Stimulated activated CD4-positive, alpha-beta T cell treated with anti-CD3 and anti-CD28 coated beads, Interleukin-2, amount 100 ng/mL, for 48 hours (primary cell): ENCODE results near the gene PLIN5.

Experiments used
- DNase-seq, 2 donors: peaks; one replicate each; pipeline ENCODE4 v3.0.0-alpha.2; 2020

The PLIN5 gene, protein sequence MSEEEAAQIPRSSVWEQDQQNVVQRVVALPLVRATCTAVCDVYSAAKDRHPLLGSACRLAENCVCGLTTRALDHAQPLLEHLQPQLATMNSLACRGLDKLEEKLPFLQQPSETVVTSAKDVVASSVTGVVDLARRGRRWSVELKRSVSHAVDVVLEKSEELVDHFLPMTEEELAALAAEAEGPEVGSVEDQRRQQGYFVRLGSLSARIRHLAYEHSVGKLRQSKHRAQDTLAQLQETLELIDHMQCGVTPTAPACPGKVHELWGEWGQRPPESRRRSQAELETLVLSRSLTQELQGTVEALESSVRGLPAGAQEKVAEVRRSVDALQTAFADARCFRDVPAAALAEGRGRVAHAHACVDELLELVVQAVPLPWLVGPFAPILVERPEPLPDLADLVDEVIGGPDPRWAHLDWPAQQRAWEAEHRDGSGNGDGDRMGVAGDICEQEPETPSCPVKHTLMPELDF

DNA sequence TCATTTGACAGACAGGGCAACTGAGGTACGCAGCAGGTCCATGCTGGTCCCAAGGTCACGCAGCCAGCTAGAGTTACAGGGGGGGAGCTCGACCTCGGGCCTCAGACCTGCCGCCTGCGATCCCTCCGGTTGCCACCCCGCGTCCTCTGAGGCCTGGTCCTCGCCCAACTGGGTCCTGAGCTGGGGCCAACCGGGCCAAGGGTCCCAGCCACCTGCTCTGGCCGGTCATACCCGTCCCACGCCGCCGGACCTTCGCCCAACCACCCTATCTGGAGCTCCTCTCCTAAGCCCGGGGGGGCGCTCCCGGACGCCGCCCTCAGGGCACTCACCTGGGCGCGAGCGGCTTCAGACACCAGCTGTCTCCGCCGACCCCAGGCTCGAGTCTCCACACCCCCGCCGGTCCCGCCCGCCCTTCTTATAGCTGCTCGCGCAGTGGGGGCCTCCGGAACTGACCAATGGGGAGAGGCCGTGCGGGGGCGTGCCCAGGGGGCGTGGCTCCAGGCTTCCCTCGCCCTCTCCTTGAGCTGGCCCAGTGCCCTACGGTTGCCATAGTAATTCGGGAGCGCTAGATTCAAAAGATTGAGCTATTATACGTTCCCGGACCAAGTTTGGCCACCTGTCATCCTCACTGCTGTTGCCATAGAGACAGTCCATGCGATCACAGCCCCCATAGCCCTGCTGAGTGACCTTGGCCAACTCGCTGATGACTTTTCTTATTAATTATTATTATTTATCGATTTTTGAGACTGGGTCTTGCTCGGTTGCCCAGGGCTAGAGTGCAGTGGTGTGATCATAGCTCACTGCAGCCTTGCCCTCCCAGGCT lies at the start of gene PLIN5:
Gene PLIN5, minus strand, starts transcription at position 389 of the 823 bp plus-strand sequence. CDS start 1,150 bp downstream, outside the sequence.
- DNase-seq, result peak; percentile 24 to 30

DNA sequence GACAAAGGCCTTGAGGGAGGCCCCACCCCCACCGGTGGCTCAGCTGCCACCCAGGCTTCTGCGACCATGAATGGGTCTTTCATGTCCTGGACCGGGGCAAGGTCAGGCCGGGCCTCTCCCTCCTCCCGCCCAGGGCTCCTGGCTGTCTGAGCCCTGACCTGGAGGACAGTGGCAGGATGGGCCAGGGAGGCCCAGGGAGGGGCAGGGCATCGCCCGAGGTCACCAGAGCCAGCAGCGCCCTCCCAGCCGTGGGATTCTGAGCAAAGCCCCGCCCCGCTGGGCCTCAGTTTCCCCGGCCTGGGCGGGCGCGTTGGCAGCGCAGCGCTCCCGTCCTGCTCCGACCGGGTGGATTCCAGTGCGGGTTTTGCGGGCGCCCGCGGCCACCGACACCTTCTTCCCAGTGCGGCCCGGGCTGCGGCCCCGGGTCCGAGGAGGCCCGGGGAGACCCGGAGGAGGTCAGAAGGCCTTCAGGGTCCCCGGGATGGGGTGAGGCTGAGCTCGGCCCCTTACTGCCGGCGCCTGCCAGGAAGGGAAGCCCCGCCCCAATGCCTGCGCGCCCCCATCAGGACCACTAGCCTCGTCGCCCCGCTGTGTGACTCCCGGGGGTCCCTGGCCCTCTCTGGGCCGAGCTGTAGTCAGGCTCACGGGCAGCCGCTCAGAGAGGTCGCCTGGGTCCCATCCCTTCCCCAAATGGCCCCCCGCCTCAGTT lies 49.1 kb upstream of the PLIN5 start:
- peak; percentile 26 to 40 for DNase-seq

DNA sequence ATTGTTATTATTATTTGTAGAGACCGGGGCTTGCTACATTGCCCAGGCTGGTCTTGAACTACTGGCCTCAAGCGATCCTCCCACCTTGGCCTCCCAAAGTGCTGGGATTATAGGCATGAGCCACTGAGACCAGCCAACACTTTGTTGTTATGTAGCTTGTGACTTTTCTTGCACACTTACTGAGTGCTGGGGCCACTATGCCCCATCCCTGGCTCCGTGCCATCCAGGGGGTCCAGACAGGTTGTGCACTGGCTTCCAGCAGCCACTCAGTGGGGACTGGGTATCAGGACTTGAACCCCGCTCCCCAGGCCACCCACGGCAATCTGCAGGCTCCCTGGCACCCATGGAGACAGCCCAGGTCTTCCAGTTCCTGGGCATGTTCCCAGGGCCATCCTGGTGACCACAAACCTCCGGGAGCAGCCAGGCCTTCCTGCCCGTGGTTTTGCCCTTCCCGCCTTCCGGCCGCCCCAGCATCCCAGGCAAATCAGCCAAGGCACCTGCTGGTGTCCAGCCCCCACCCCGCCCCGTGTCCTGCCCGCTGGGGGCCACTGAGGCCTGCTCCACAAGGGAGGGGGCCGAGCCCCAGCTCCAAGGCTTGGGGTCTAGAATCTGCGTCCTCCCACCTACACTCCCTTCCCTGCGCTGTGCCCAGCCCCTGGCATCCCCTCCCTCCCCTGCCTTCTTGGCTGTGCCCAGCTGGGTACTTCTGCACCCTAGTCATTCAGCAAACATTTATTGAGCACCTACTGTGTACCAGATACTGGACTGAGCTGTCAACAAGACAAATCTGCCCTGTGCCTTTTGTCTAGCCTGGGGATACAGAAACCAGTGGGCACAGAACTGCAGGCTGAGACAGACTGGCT lies 48.2 kb upstream of the PLIN5 start:
- DNase-seq, result no peak

DNA sequence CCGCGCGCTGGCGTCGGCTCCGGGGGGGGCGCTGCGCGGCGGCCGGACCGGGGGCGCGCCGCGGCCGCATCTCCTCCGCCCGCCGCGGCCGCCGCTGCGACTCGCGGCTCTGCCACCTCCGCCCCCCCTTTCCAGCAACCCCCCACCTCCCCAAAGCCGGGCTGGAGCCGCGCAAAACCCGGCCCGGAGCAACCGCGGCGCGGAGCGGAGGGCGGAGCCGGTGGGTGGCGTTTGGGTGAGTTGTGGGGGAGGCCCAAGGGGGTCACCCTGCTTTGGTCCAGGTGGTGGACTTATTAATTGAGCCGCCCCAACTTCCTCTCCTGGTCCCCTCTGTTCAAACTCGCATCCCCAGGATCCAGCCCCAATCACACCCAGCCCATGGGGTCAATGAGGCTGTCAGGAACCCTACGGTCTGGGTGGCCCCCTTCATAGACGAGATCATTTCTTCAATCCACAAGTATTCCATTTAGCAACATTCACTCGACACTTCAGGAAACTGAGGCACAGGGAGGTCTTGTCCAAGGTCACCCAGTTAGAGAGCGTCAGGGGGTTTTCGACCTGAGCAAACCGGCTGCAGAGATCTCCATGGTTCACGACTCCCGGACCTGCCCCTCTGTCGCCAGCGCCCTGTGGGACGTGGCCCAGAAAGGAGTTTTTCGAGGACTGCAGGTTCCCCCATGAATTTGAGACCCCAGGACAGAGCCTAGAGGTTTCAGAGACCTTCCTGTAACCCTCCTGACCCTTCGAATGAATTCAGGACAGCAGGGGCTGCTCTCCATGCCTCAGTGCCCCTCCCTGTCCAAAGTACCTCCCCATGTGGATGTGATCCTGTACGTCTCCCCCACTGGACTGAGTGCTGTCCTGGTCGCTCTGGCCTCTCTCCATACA lies 46.9 kb upstream of the PLIN5 start:
- peak; percentile 19 to 20 for DNase-seq

DNA sequence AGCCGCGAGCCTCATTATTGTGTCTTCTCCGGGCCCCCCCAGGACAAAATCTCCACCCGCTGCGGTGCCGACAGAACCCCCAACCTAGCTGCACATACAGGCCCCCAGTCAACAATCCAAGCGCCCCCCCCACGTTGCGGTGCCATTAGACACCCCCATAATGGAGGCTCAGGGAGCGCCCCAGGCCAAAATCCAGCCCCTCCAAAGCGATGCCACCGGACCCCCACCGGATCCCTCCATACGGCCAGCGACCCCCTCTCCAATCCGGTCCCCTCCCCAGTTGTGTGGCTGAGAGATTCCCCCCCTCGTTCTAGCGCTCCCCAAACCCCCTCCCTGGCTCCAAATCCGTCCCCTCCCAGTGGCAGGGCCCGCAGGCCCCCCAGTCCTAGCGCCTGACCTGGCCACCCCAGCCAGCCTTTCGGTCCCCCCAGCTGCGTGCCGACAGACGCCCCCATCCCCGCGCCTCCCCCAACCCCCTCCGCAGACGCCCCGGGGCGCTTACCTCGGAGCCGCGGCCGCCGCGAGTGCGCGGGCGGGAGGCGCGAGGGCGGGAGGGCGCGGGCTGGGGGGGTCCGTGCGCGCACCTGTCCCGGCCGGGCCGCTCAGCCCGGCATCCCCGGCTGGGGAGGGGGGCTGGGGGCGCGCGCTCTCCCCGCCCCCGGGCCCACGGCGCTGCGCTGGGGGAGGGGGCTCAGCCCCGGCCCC lies 46.1 kb upstream of the PLIN5 start:
- no peak for DNase-seq

DNA sequence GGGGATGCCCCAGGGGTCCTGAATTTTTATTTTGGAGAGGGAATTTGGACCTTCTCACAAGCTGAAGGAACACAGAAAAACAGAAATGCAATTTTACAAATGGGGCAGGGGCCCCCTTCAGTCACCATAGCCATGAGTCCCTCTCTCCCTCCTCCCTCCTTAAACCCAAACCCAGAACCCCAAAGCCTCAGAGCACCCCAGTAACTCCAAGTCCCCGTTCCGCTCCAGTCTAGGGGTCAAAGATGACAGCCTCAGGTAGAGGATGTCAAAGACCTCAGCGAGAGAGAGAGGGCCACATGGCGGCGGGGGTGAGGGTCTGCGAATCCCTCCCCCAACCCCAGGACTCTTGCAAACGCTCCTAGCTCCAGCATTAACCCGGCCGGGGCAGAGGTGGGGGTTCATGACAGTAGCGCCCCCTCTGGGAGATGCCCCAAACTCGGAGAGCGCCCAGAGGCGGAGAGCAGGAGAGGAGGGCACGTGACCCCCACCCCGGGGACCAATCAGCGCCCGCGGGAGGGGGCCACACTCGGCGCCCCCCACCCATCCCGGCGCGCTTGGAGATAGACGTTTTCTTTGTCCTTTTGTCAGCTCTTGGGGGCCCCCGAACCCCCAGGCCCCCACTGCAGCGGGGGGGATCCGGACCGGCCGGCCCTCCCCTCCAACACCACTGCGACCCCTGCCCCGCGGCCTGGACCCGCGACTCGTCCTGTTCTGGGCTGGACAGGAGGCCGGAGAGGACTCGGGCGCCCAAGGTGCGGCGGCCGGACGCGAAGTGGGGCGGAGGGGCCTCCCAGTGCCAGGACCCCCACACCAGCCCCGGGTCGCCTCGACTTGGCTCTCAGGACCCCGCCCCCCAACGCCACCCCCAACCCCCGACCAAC lies 45.2 kb upstream of the PLIN5 start:
- no peak for DNase-seq

DNA sequence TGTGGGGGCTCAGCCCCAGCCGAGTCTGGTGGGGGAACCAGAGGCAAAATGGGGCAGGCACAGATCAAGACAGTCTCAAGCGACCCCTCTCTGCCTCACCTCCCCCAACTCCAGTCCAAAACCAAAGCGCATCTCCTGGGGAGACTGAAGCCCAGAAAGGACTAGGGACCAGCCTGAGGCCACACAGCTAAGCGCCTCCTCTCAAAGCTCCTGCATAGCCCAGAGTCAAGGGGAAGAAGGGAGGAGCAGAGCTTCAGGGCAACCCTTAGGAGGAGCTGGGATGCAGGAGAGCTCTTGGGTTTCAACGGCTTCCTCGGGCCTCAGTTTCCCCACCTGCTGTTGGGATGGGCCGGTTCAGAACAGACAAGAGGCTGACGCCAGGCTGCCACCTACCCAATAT lies 44.4 kb upstream of the PLIN5 start:
- DNase-seq, result no peak

DNA sequence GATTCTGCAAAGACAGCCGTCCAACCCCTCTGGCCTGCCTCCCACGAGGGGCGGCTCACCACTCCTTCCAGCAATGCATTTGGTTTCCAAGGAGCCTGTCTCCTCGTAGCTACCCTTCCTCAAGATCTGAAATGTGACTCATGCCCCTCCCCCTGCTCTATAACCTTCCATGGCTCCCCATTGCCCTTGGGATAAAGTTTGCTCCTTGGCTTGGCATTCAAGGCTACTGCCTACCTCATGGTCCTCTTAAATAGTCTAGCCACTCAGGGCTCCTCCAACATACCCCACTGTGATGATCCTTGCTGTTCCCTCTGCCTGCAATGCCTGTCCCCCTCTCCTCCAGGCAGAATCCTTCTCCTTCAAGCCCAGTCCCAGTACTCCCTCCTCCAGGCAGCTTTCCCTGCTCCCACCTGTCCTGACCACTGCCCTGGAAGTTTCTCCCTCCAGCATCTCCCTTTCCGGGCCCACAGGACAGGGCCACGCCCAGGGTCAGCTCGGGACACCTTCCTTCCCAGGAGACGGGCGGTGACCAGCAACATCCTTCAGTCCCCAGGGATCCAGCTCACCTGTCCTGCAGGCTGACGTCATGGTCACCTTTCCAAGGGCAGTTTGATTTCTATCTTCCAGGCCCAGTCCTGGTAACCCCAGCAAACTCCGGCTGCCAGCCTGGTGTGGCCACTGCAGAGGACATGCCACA lies 43.7 kb upstream of the PLIN5 start:
- no peak for DNase-seq

DNA sequence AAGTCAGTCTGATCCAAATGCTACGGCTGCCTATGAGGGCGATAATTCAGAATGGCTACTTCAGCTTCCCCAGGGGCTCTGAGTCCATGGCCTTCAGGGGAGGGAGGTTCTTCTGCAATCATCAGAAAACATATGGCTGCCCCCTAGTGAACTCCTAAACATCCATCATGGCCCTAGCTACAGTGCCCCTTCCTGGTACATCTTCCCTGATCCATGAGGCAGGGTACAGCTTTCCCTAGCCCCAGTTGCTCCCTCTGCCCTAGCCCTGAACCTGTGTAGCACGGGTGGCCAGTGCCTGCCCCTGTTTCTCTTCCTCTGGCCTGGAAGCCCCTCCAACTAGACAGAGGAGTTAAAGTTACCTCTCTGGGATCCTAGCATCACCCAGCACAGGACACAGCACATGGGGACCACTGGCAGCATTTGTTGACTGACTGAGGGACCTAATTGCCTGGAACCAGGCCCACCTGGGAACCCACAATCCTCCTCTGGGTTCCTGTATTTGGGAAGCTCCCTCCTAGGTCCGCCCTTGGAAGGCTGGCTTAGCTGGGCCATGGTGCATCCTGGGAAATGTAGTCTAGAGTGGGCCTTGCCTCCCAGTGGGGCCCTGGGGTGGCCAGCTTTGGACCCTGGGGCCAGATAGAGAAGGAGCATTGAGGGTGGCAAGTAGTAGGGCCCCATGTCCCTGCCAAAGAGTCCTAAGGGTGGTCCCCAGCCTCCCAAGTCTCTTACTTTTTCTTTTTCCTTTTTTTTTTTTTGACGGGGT lies 42.2 kb upstream of the PLIN5 start:
- no peak for DNase-seq

DNA sequence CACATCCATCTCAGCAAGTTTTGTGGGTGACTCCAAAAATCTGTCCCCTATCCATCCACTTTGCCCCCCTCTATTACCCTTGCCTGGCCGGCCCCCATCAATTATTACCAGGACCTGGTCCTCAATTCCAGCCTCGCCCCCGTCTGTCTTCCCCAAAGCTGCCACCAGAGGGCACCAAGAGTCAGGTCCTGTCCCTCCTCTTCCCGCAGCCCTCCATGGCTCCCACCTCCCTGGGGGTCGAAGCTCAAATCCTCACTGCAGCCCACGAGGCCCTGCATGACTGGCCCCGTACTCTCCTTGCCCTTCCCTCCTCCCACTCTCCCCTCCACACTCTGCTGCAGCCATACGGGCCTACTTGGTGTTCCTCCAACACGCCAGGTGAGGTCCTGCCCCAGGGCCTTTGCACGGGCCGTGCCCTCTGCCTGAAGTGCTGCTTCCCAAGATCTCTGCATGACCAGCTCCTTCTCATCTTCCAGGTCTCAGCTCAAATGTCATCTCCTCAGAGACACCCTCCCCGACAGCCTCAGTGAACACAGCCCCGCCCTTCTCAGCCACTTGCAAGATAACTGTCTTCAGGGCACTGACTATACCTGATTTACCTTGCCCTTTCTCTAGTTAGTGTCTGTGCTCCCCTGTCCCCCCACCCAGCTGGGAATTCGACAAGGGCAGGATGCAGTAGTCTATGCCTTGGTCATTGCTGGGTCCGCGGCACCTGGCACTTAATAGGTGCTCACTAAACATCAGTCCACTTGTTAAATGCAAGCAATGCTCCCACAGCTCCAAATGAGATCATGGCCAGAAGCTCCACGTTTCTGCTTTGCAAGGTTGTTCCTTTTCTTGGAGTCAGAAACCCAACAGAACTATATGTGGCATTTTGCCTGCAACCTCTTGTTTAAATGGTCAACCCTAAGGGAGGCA lies 41.3 kb upstream of the PLIN5 start:
- DNase-seq, result peak; percentile 72 to 76

DNA sequence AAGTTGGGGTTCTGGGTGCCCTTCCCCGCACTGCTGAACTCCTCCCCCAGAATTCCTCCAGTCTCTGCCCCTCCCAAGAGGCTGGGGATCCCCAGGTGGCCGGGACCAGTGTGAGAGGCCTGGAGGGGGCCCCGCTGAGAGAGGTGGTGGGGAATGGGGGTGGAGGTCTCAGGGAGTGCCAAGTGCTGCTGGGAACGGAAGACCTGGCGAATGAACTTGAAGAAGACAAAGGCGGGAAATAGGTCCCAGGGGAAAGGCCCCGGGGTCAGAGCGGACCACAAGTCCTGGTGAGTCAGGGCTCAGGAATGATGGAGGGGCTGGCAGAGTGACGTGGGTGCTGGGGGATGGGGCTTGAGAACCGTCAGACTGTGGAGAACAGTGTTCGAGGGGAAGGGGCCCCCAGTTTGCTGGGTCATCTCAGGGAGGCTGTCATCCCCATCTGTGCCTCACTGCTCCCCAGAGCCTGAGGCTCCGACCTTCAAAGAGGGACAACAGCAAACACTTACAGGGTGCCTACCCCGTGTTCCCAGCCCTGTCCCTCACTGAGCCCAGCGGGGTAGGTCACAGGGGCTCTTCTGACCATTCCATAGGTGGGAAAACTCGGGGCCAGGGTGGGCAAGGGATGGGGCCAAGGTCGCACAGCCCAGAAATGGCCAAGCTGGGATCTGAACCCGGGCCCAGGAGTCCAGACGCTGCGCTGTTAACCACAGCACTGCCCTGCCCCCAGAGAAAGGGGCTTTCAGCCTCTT lies 40.4 kb upstream of the PLIN5 start:
- DNase-seq, result no peak

DNA sequence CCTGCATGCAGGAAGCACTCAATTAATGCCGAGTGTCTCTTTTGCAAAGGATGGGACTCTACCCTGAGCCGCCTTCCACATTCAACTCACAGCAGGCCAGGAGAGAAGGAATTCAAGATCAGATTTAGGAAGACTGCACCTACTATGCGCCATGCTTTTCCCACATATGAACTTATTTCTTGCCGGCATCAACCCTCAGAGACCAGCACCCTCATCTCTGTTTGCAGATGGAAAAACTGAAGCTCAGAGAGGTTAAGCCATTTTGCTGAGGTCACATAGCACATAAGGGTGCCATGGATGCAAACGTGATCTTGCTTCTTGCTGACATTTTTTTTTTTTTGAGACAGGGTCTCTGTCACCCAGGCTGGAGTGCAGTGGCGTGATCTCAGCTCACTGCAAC lies 38.7 kb upstream of the PLIN5 start:
- no peak for DNase-seq

DNA sequence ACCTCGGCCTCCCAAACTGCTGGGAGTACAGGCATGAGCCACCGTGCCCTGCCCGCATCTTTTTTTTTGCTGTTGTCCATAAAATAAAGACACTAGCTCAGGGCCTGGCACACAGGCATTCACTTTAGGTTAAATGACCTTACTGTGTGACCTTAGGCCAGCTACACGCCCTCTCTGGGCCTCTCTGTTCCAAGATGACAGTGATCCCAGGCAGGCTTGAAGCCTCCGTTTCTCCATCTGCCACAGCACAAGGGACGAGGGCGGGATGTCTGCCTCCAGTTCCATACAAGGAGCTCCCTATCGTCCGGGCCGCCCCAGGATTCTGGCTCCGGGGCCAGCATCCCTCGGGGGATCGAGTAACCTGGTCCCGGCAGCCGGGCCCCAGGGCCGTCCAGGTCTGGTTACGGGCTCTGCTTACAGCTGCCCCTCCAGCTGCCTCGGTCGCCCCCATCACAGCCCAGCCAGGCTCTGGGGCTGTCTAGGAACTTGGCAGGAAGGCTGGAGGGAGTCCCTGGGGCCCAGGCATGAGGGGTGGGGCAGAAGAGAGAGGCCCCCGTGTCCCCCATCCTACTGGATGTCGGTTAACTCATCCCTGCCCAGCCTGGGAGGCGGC lies 36.4 kb upstream of the PLIN5 start:
- DNase-seq, result no peak

DNA sequence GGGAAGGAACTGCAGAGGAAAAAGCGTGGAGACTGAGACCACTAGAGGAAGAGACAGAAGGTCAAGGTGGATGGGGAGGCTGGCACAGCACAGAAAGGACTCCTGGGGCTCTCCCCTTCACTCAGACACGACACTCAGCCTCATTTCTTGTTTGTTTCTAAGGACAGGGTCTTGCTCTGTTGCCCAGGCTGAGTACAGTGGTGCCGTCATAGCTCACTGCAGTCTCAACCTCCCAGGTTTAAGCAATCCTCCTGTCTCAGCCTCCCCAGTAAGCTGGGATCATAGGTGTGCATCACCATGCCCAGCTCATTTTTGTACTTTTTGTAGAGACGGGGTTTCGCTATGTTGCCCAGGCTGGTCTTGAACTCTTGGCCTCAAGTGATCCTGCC lies 35.9 kb upstream of the PLIN5 start:
- no peak for DNase-seq

DNA sequence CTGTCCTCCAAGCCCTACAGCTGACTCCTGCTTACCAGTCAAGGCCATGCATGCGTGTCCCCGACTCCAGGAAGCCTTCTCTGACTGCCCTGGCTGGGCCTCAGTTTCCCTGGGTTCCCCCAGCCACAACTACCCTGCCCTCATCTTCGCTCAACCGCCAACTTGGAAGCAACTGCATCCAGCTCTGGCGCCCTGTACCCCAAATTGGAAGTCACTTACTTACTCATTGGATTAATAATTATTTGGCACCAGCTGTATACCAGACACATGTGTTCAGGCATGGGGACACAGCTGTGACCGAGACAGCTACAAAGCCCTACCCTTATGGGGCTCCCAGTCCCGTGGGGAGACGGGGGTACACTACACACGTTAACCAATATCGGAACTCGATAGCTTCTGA lies 35.4 kb upstream of the PLIN5 start:
- DNase-seq, result no peak

DNA sequence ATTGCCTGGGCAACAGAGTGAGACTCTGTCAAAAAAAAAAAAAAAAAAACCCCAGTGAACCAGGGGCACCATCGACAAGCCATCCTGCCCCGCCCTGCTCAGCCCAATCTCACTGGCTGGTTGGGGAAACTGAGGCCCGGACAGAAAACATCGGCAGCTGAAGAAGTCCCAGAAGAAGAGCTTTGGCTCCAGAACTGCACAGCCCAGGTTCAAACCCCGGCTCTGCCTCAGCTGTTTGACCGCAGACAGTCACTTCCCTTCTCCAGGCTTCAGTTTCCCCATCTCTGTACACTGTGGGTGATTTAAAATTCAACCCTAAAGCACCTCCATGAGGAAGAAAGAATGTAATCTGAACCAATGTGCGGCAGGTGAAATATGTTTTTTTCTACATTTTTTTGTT lies 33.9 kb upstream of the PLIN5 start:
- no peak for DNase-seq
